Activated B cell treated with CpG ODN at 0.5 μM for 24 hours (primary cell): ENCODE measurements around the gene ATP11A. TPM values are rescaled to one million over a fixed set of nuclear protein-coding genes. Genes with fewer than 3 reads are reported as not detected.

Experiments
- ATAC-seq: fragments of 200-7000 bp; cut with Tn5 transposase; one replicate; pipeline ENCODE4 v1.10.0; 2021; ENCODE audit warnings: low read depth, mild to moderate bottlenecking, moderate library complexity
- CTCF ChIA-PET: fragments of 350-600 bp; sonication (Branson Sonifier 250); formaldehyde crosslinking; loops from one replicate; lab custom pipeline; 2021; ENCODE audit warnings: antibody characterized with exemption; lab: Charles Lee
- POLR2A ChIA-PET: fragments of 350-600 bp; sonication (Branson Sonifier 250); formaldehyde crosslinking; loops from one replicate; lab custom pipeline; 2021; ENCODE audit warnings: antibody characterized with exemption; lab: Charles Lee
- DNase-seq: peaks from one replicate; pipeline ENCODE4 v3.0.0; 2022
- H3K27ac Mint-ChIP-seq: one replicate; pipeline ENCODE4 v1.8.0; 2020; ENCODE audit warnings: mixed read lengths
- H3K27me3 Mint-ChIP-seq: one replicate; pipeline ENCODE4 v1.8.0; 2021; ENCODE audit warnings: mixed read lengths
- H3K36me3 Mint-ChIP-seq: one replicate; pipeline ENCODE4 v1.8.0; 2021; ENCODE audit warnings: low read depth, mixed read lengths
- H3K4me1 Mint-ChIP-seq: one replicate; pipeline ENCODE4 v1.8.0; 2021; ENCODE audit warnings: mixed read lengths
- H3K4me3 Mint-ChIP-seq: one replicate; pipeline ENCODE4 v1.8.0; 2020; ENCODE audit warnings: mild to moderate bottlenecking, mixed read lengths
- H3K9me3 Mint-ChIP-seq: one replicate; pipeline ENCODE4 v1.8.0; 2020; ENCODE audit warnings: mixed read lengths
- CTCF ChIP-seq: fragments of 200-600 bp; IDR thresholded peaks from one replicate; pipeline ENCODE4 v1.8.0; 2022; ENCODE audit warnings: antibody characterized with exemption, mild to moderate bottlenecking
- intact Hi-C: fragments of 100-400 bp; cut with micrococcal nuclease; formaldehyde crosslinking; loops from one replicate; pipeline ENCODE4 v1.15.1; 2024
- total RNA-seq: library from RNA; stranded (reverse); gene quantifications from 2 replicates; pipeline ENCODE4 v1.2.3, GENCODE V29; 2022

ATP11A gene
- total RNA-seq, 1 donor from 2014 or later, result 49.6 TPM

- H3K27me3 Mint-ChIP-seq, result no peaks in the 10 kb centered on the region
- ChIA-PET CTCF (no interaction called here), POLR2A (no interaction called here)
- intact Hi-C loops, result loop anchor here (10.0 kb wide), 1 partner anchor 123 kb away; no protein-coding TSS in a partner anchor
- no peaks in the 10 kb centered on the region for H3K9me3 Mint-ChIP-seq
- no peak overlapping the region for H3K27ac Mint-ChIP-seq
- DNase-seq, result no peak
- no peak for TF ChIP-seq CTCF
- peaks cover 24% of the 10 kb centered on the region for H3K36me3 Mint-ChIP-seq
- H3K4me3 Mint-ChIP-seq, result no peak overlapping the region
- peaks cover 8% of the 10 kb centered on the region for H3K4me1 Mint-ChIP-seq
- no peak for ATAC-seq
Observed at GRCh38 chr13:112807653-112808376, 118.0 kb downstream of the ATP11A start.

- intact Hi-C loops, result loop anchor here (10.0 kb wide), 1 partner anchor 124 kb away; no protein-coding TSS in a partner anchor
Observed at GRCh38 chr13:112808377-112809140, 118.7 kb downstream of the ATP11A start.

GRCh38 chr13:112809332-112810315 is 119.8 kb downstream of the ATP11A start:
- Mint-ChIP-seq H3K27me3 (no peaks in the 10 kb centered on the region), H3K36me3 (peaks cover 32% of the 10 kb centered on the region), H3K4me3 (no peak overlapping the region), H3K27ac (no peak overlapping the region), H3K4me1 (no peaks in the 10 kb centered on the region), H3K9me3 (peaks cover 4% of the 10 kb centered on the region)
- CTCF ChIA-PET, result no interaction called here
- POLR2A ChIA-PET, result no interaction called here
- ATAC-seq, result no peak
- intact Hi-C loops, result loop anchor here (10.0 kb wide), 1 partner anchor 125 kb away; no protein-coding TSS in a partner anchor
- TF ChIP-seq CTCF, result no peak
- DNase-seq, result no peak

More at GRCh38 chr13:112808377-112809140, 118.7 kb downstream of the ATP11A start:
- ChIA-PET CTCF (no interaction called here), POLR2A (no interaction called here)
- Mint-ChIP-seq H3K4me1 (peaks cover under 1% of the 10 kb centered on the region), H3K27ac (no peak overlapping the region), H3K4me3 (no peak overlapping the region), H3K36me3 (peaks cover 28% of the 10 kb centered on the region), H3K9me3 (peaks cover 3% of the 10 kb centered on the region), H3K27me3 (no peaks in the 10 kb centered on the region)
- DNase-seq (no peak), ATAC-seq (no peak)
- TF ChIP-seq CTCF, result no peak

GRCh38 chr13:112810608-112811007 is 120.8 kb downstream of the ATP11A start:
- Mint-ChIP-seq H3K4me1 (no peaks in the 10 kb centered on the region), H3K27ac (no peak overlapping the region), H3K36me3 (peaks cover 39% of the 10 kb centered on the region), H3K9me3 (peaks cover 4% of the 10 kb centered on the region), H3K4me3 (no peak overlapping the region), H3K27me3 (no peaks in the 10 kb centered on the region)
- no peak for TF ChIP-seq CTCF
- ATAC-seq, result no peak
- ChIA-PET POLR2A (no interaction called here), CTCF (no interaction called here)
- no peak for DNase-seq
- intact Hi-C loops, result no loop called here
